ENCODE measurements around the gene PRKCA.

PRKCA gene

DNA sequence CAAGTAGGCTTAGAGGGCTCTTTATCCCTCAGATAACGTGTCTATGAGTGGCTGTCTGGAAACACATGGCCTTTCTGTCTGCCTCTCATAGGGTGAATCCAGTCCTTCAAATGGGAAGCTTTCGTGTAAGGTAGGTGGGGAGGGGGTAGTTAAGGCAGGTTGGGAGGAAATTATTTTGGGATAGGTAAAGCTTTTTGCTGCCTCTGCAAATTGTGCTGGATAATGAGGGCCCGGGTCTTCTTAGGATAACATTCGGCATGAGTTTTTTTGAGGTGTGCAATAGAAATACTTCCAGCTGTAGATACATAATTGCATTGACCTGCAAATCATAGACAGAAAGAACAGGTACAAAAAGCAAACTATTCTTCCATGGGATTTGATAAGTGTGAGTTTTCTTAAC lies 189.7 kb downstream of the PRKCA start:
- DNase-seq (ENCODE audit: extremely low read depth, low read depth): no peak
- TF ChIP-seq, protein P1, sequence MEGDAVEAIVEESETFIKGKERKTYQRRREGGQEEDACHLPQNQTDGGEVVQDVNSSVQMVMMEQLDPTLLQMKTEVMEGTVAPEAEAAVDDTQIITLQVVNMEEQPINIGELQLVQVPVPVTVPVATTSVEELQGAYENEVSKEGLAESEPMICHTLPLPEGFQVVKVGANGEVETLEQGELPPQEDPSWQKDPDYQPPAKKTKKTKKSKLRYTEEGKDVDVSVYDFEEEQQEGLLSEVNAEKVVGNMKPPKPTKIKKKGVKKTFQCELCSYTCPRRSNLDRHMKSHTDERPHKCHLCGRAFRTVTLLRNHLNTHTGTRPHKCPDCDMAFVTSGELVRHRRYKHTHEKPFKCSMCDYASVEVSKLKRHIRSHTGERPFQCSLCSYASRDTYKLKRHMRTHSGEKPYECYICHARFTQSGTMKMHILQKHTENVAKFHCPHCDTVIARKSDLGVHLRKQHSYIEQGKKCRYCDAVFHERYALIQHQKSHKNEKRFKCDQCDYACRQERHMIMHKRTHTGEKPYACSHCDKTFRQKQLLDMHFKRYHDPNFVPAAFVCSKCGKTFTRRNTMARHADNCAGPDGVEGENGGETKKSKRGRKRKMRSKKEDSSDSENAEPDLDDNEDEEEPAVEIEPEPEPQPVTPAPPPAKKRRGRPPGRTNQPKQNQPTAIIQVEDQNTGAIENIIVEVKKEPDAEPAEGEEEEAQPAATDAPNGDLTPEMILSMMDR (IDR thresholded peaks at IDR 0.05; ENCODE audit: low read depth, low read length): no peak

DNA sequence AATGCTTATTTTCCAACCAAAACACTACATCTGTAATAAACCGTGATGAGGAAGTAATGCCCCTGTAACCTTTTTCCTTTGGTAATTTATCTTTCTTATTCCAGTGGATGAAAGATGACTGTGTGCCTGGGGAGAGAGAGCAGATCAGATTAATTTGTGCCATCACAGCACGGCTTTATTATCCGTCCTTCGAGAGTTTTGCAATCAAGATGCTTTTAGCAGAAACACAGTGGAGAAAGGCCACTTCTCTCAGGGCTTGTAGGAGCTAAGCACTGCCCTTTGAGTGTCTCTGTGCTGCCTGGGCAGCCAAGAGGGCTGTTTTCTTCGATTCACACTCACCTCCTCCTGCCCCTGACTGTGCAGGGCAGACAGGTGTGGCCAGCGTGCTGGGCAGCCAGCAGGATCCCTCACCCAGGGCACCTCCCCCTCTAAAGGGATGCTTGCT lies 190.2 kb downstream of the PRKCA start:
- TF ChIP-seq, protein P1 (IDR thresholded peaks at IDR 0.05; ENCODE audit: low read depth, low read length): no peak
- no peak for DNase-seq (ENCODE audit: extremely low read depth, low read depth)

DNA sequence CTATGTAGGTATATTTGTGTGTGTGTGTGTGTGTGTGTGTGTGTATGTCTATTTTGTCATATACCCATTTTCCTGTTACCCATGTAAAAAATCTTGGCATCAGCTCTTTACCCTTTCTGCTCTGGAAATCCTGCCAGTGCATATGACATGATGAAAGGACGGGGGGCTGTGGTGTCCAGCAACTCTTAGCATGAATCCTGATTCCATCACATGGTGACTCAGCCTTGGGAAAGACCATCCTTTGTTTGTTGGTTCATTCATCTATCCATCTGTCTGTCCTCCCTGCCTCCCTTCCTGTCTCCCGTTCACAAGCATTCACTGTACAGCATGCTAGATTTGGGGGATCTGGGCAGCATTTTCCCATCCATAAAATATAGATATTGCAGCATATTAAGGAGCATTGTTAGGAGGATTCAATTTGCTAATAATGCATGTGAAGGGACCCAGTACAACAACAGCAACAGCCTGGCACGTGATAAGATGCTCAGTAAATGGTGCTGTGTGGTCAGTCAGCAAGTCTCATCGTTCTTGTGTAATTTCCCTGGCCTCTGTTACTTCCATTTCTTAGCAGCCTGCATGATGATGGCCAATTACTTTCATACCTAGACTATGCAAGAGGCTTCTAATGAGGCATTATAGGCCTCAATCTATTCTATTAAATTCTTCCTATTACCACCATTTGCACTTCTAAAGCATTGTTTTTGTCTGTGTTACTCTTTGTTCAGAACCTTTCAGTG lies 191.0 kb downstream of the PRKCA start:
- TF ChIP-seq, protein P1 (IDR thresholded peaks at IDR 0.05; ENCODE audit: low read depth, low read length): no peak
- no peak for DNase-seq (ENCODE audit: extremely low read depth, low read depth)

DNA sequence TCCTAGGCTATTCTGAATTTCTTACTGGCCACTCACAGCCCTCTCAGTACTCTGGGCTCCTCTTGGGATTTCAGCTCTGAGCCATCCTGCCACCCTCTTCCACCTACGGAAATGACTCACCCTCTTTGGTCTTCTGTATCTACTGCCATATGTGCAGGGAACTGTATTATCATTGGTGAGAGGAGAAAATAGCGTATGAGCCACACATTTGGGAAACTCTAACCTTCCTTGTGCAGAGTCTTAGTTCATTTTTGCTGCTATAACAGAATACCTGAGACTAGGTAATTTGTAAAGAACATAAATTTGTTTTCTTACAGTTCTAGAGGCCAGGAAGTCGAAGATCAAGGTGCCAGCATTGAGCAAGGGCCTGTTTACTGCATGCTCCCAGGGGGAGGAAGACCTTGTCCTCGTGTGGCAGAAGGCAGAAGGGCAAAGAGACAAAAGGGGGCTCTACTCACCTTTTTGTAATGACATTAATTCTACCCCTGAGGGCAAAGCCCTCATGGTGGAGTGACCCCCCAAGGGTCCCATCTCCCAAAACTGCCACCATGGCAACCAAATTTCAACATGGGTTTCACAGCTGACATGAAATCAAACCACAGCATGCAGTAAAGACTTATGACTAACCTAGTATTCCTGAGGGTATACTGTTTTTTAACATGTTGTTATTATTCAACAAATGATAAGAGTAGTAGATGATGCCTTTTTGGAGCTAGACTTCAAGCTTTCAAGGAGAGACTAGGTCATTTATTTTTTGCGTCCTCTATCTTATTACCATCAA lies 191.8 kb downstream of the PRKCA start:
- TF ChIP-seq, protein P1 (IDR thresholded peaks at IDR 0.05; ENCODE audit: low read depth, low read length): no peak
- no peak for DNase-seq (ENCODE audit: extremely low read depth, low read depth)

DNA sequence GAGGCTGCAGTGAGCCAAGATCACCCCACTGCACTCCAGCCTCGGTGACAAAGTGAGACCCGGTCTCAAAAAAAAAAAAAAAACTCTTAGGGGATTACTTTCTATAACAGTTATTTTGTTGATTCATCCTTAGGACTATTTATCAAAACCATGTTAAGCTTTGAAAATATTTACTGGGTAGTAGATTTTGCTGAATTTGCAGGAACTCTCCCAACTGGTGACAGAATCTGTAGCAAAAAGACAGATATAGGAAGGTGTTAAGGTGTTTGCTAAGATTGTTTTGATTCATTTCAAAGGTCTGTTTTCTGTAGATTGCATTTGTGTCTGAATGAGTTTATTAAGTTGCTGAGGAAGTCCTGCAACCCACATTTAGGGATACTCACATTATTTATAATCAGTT lies 192.6 kb downstream of the PRKCA start:
- DNase-seq (ENCODE audit: extremely low read depth, low read depth): no peak
- TF ChIP-seq, protein P1 (IDR thresholded peaks at IDR 0.05; ENCODE audit: low read depth, low read length): no peak

DNA sequence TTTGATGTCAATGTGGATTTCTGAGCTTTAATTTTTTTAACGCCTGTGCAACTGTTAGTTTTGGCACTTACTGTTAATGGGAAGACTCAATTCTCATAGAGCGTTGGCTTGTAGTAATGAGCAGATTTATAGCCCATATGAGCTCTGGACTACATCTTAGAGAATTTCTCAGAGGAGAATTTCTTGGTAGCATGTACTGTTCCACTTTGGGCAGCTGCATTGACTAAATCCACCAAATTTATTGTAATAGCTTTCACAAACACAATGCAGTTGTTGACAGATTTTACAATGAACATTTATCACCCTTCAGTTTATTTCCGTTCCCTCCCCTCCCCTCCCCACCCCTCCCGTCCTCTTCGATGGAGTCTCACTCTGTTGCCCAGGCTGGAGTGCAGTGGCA lies 193.9 kb downstream of the PRKCA start:
- TF ChIP-seq, protein P1 (IDR thresholded peaks at IDR 0.05; ENCODE audit: low read depth, low read length): no peak
- no peak for DNase-seq (ENCODE audit: extremely low read depth, low read depth)

DNA sequence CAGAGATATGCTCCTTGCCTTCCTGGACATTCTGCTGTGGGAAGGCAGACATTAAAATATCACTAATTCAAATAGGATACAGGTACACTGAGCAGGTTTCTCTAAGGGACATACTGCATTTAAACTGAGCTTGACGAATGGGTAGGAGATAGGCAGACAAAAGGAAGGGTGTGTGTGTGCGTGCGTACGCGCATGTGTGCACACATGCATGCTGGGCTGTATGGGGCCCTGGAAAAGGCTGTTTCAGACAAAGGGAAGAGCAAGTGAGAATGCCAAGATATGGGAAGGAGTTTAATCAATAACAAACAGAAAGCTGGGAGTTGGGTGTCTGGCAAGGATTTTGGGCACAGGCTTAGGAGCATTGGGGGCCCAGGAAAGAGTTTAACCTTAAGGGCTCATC lies 196.2 kb downstream of the PRKCA start:
- TF ChIP-seq, protein P1 (IDR thresholded peaks at IDR 0.05; ENCODE audit: low read depth, low read length): no peak
- DNase-seq (ENCODE audit: extremely low read depth, low read depth): no peak

Measured in AG09319 (cell line).